Activated CD4-positive, alpha-beta T cell treated with anti-CD3 and anti-CD28 coated beads, Interleukin-2, amount 50 U/mL, for 1 hour (primary cell): ENCODE data around the gene CD14.
"Not testable (repeated sequence)": the region's sequence is repeated elsewhere in the genome, so short reads cannot be mapped to it uniquely, and the experiment has no call there.

ENCODE experiments used
- DNase-seq: peaks from one replicate; pipeline ENCODE4 v3.0.0-alpha.2; 2020

CD14 gene

DNA sequence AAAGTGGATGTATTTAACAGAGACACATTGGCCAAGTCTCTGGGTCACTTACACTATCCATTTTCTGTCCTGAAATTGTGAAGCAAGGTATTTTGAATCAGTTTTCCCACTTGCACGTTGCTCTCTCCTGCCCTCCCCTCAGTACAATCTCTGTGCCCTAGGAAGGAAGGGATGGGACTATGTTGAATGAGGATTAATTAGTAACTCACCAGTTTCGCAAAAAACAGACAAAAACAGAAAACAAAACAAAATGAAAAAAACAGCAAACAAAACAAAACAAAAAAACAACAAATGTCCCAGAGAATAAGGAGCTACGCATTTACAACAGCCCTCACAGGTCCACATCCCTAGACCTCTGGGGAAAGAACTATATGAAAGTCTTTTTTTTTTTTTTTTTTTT, 1.1 kb upstream of the CD14 start:
- DNase-seq, result no peak

DNA sequence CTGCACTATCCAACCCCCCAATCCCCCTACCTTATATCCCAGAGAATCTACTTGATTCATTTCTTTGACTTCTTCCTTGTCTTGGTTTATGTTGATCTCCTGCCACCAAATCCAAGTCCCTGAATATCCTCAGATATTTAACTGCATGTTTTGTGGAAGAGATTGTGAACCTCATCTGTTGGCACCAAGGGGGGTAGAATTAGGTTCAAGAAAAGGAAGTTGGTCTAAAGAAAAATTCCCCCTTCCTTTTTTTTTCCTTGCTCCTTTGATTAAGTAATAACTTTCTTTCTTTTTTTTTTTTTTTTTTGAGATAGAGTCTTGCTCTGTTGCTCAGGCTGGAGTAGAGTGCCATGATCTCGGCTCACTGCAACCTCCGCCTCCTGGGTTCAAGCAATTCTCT, 526 bp upstream of the CD14 start:
- no peak for DNase-seq

DNA sequence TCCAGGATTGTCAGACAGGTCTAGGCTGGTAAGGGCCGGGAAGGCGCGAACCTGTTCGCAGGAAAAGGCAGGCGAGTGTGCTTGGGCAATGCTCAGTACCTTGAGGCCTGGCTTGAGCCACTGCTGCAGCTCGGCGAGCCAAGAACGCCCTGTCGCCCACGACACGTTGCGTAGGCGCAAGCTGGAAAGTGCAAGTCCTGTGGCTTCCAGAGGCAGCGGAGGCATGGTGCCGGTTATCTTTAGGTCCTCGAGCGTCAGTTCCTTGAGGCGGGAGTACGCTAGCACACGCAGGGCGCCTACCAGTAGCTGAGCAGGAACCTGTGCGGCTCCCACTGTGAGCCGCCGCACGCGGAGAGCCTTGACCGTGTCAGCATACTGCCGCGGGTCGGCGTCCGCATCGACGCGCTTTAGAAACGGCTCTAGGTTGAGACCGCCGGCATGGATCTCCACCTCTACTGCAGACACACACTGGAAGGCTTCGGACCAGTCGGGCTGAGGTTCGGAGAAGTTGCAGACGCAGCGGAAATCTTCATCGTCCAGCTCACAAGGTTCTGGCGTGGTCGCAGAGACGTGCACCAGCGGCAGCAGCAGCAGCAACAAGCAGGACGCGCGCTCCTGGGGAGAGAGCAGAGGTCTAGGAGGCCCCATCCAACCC, 482 bp downstream of the CD14 start:
- DNase-seq, result peak; percentile 46

DNA sequence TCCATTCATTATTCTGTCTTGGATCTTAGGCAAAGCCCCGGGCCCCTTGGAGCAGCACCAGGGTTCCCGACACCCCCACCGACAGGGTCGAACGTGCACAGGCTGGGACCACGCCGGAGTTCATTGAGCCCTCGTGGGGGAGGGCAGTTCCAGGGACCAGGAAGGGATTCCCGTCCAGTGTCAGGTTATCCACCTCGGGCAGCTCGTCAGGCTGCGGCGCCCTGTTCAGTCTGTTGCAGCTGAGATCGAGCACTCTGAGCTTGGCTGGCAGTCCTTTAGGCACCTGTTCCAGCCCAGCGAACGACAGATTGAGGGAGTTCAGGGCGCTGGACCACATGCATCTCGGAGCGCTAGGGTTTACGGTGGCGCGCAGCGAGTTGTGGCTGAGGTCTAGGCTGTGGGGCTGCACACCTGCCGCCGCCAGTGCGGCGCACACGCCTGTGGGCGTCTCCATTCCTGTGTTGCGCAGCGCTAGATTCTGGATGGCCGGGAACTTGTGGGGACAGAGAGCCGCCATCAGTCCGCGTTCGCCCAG, 1.1 kb downstream of the CD14 start:
- peak; percentile 38 for DNase-seq

DNA sequence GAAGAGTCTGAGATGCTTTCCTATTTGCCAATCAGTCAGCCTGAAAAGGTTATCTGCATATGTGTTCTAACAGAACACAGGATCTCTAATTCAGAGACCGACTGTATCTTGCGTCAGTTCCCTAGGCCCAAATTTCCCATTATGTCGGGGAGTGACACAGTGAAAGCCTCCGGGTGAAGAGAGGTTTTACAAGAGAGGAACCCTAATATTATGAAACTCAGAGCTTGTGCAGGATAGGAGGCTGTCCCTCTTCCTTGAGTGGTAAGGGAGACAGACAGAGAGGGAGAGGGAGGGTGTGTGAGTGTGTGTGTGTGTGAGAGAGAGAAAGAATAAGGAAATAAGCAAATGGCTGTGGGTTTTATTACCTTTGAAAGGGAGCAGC, 1.9 kb downstream of the CD14 start:
- no peak for DNase-seq

DNA sequence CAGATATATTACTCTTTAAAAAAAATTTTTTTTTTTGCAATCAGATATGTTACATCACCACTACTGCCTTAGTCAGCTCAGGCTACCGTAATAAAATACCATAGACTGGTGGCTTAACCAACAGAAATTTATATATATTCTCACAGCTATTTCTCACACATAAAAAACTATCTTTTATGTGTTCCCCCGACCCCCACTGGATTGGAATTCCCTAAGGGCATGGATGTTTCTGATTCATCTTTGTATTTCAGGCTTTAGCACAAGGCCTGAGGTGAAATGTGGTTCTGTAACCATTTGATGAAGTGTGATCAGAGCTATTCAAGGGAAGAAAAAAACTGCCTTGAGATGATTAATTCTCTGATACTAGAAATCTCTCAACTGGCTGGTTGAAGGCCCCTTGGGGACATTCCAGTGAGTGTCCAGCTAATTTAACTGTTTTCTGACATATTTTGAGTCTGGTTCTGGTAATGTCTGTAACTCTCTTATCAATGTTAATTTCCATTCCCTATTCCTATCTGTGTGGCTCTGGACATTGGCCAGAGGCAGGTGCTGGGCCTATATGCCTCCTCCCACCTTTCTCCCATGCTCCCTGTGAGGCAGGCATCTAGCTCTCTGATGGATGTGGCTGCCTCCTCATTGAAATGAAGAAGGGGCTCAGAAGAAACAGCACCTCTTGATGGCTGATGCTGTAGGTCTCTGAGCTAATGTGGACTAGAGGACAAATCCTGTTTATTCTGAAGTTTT, 2.5 kb downstream of the CD14 start:
- DNase-seq, result no peak

DNA sequence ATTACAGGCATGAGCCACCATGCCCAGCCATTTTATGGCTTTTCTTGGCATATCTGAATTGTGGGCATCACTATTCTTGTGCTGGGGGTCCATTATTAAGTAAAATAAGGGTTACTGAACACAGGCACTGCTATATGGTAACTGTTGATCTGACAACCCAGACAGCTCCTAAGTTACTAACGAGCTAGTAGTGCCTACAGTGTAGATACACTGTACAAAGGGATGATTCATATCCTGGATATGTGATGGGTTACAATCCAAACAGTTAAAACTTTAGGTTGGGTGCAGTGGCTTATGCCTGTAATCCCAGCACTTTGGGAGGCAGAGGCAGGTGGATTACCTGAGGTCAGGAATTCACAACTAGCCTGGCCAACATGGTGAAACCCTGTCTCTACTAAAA, 4.3 kb downstream of the CD14 start:
- DNase-seq, result no peak

DNA sequence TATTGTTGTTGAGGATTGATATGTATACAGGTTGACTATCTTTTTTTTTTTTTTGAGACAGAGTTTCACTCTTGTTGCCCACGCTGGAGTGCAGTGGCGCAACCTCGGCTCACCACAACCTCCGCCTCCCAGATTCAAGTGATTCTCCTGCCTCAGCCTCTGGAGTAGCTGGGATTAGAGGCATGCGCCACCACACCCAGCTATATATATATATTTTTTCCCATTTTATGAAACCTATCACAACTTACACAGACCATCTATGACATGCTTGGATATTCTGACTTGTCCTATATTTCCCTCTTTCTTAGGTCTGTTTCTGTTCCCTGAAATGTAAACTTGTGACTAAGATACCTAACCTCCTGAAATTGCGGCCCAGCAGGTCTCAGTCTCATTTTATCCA, 5.0 kb downstream of the CD14 start:
- DNase-seq, result no peak

DNA sequence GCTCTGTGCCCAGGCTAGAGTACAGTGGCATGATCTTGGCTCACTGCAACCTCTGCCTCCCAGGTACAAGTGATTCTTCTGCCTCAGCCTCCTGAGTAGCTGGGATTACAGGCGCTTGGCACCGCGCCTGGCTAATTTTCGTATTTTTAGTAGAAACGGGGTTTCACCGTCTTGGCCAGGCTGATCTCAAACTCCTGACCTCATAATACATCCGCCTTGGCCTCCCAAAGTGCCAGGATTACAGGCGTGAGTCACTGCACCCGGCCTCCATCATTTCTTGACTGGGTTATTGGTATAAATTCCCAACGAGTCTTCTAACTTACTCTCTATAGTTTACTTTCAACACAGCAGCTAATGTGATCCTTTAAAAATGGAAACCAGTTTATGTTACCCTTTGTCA, 8.1 kb downstream of the CD14 start:
- not testable (repeated sequence) for DNase-seq

DNA sequence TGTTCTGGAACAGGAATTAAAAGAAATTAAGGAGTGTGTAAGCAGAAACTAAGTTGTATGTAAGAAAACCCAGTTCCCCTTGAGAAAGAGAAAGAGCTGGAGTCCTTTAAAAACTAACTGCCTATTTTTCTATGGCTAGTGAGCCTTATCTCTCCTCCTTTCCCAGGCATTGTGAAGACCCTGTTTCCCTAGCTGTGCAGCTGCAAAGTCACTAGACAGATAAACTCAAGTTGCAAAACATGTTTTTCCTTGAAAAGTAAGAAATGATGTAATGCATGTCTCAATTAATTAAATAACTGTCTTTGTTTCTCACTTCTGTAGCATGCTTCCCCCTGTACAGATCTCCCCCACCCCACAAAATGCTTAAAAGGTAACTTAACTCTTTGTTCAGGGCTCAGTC, 9.9 kb downstream of the CD14 start:
- DNase-seq, result not testable (repeated sequence)

DNA sequence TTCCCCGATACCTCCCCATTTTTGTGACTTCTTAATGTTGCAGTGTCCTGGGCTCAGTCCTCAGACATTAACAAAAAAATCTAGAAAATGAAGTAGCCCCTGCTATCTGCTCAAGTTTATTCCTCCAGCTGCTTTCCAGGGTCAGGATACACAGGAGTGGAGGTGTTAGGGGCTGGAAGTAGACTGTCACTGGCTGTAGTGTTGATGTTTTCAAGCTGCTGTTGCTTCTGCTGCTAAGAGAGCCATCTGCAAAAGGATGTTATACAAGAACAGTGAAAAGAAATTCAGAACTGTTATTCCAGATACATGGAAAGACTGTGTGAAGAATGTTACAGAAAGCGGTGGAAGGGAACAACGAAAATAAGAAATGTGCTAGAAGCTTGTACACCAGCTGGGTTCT, 10.7 kb downstream of the CD14 start:
- DNase-seq, result no peak

DNA sequence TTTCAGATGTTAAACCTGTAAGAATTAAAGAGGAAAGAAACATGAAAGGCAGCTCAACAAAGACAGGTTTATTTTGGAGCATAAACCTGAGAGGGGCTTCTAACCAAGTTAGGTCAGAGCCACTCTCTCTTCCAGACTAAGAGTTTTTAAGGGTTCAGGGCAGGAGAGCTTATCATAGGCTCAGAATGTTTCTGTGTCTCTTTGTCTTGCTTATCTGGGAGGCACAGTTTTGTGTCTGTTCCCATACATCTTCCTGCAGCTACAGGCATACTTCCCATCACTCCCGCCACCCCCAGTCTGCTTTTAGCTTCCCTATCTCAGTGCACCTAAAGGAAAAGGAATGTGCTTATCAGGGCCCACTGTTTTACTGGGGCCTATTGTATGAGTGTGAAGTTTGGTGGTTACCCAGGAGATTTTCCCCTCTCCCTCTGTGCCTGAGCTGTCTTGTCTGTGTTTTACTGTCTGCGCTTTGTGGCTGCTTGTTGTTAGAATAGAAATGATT, 21.9 kb downstream of the CD14 start:
- DNase-seq, result no peak

DNA sequence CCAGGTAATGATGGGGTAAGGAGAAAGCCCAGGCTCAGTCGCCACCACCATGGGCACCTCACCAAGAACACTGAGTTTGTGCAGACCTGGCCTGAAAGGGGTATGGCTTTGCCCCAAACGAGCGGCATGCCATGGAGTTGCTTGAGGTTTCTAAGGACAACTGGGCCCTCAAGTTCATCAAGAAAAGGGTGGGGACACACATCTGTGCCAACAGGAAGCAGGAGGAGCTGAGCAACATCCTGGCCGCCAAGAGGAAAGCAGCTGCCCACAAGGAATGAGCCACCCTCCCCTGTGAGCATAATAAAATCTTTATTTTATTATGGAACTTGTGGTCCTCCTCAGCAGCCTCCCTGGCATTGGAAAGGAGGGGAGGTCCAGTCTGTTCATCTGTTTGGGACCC, 23.8 kb downstream of the CD14 start:
- no peak for DNase-seq

DNA sequence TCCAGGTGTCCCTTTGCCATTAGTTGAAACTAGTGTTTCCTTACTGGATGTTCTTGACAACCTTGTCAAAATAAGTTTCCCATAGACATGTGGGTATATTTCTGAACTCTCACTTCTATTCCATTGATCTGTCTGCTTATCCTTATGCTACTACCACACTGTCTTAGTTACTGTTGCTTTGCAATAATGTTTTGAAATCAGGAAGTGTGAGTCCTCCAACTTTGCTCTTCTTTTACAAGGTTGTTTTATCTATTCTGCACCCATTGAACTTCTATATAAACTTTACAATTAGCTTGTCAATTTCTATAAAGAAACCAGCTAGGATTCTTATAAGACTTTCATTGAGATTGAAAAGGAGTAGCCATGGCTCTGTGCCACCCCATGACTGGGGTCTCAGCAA, 24.3 kb downstream of the CD14 start:
- no peak for DNase-seq

DNA sequence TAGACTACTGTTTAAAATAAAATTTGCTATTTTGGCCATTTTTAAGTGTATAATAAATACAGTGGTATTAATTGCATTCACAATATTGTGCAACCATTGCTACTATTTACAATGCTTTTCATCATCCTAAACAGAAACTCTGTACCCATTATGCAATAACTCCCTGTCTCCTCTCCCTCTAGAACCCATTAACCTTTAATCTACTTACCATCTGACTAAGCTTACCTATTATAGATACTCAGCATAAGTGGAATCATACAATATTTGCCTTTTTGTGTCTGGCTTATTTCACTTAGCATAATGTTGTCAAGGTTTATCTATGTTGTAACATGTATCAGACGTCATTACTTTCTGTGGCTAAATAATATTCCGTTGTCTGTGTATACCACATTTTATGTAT, 25.9 kb downstream of the CD14 start:
- no peak for DNase-seq

DNA sequence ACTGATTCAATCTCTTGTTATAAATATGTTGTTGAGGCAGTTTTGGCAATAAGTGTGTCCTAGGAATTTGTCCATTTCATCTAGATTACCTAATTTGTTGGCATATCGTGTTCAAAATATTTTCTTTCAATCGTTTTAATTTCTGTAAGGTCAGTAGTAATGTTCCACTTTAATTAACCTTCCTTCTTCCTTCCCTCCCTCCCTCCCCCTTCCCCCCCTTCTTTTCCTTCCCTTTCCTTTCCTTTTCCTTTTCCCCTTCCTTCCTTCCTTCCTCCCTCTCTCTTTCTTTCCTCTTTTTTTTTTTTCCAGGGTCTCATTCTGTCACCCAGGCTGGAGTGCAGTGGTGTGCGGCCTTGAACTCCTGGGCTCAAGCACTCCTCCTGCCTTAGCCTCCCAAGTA, 27.1 kb downstream of the CD14 start:
- no peak for DNase-seq

DNA sequence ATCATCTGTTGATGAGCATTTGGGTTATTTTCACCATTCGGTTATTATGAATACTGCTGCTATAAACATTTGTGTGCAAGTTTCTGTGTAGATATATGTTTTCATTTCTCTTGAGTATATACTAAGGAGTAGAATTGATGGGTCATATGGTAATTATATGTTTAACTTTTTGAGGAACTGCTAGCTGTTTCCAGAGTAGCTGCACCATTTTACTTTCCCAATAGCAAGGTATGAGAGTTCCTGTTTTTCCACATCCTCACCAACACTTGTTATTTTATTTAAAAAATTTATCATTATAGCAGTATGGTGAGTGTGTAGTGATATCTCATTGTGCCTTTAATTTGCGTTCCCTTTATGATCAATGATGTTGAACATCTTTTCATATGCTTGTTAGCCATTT, 29.2 kb downstream of the CD14 start:
- DNase-seq, result no peak

DNA sequence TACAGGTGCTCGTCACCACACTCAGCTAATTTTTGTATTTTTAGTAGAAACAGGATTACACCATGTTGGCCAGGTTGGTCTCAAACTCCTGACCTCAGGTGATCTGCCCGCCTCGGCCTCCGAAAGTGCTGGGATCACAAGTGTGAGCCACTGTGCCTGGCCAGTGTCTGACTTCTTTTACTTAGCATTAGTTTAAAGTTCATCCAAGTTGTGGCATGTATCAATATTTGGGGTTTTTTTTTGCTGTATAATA, 29.6 kb downstream of the CD14 start:
- DNase-seq, result not testable (repeated sequence)

DNA sequence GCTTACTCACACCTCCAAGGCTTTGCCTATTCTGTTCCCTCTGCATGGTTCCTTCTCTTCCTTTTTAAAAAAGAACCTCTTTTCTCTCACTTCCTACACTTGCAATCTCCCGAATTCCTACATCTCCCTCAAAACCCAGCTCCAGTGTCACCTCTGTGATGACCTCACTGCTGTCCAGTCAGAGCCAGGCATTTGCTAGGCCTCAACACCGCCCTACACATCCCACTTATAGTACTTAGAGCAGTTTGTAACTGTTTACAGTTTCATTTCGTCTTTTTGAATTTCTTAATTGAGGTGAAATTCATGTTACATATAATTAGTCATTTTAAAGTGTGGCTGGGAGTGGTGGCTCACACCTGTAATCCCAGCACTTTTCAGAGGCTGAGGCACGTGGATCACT, 30.8 kb downstream of the CD14 start:
- DNase-seq, result no peak

DNA sequence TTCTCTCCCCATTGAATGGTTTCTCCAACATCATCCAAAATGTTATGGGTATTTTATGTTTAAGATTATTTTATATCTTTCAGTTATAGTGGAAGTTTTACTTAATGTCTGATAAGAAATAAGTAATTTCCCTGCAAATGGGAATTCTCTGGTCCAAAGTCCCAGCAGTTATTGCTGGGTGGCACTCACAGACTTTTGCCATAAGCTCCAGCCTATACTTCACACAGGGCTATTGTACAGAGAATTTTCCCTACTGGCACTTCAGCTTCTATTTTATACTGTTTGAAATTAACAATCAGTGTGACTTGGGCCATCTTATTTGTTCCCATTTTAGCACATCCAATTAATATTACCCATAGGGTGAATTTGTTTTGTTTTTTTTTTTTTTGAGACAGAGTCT, 32.9 kb downstream of the CD14 start:
- DNase-seq, result no peak

DNA sequence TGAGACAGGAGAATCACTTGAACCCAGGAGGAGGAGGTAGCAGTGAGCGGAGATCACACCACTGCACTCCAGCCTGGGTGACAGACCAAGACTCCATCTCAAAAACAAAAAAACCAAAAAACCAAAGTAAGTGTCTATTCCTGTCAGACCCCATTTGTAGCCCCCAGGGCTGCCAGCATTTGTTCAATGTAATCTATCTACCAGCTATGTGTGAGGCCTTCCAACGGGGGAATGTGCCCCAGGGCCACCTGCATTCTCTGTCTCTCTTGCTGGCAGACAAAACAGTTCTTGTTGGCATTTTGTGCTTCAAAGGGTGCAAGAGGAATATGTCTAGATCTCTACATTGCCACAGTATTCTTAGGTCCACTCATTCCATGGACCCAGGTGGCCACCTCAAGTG, 34.1 kb downstream of the CD14 start:
- DNase-seq, result no peak

DNA sequence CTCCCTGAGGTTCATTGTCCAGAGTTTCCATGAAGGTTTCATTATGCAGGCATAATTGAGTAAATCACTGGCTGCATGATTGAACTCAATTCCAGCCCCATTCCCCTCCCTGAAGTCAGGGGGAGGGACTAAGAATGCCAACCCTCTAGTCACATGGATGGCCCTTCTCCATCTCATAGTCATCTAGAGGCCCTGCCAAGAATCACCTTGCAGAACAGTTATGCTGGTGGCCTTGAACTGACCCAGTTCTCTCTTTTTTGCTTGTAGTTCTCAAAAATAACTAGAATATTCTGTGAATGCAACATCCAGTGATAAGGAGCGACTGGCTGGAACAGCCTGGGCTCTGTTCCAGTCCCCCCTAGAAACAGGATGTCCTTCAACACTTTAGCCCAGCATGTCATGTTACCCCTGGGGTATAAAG, 36.6 kb downstream of the CD14 start:
- DNase-seq, result no peak

DNA sequence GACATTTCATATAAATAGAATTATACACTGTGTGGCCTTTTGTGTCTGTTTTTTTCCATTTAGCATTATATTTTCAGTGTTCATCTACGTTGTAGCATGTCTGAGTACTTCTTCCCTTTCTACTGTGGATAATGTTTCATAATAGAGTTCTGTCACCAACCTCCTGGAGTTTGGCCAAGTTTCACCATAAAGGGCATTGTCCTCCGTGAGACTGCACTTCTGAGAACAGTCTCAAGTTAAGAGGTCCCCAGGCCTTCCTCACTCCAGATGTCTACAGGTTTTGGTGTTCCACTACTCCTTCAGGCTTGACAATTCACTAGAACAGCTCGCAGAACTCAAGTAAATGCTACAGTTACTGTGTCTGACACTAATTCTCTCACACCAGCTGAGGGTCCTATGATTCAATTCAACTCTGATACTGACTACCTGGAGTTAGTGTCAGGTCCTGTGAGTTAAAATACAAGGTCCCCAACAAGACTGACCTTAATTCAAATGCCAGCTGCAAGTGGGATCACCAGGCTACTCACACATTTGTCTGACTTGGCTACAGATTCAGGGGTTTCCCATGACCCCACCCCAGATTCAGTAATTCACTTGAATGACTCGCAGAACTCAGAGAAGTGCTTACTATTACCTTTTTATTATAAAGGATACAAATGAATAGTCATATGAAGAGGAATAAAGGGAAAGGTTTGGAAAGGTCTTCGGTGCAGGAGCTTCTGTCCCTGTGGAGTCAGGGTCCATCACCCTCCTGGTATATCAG, 37.3 kb downstream of the CD14 start:
- no peak for DNase-seq

DNA sequence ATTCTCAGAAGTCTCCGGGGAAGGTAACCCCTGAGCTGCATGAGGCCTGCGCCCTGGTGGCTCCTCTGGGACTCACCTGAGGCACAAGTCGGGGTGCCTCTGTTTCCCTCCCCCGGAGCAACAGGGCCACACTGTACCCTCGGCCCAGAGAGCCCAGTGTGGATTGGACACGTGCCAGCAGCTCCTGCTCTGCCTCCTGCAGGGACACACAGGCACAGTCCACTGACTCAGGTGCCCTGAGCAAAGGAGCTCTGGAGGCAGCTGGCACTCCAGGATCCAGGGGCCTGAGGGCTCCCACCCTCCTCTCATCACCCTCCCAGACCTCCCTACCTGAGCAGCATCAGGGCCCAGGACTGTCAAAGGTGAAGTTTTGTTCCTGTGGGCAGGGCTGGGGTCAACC, 38.8 kb downstream of the CD14 start:
- no peak for DNase-seq
